Kidney capillary endothelial cell (primary cell): ENCODE measurements around the gene MKRN2.
"Not testable (repeated sequence)": the region's sequence is repeated elsewhere in the genome, so short reads cannot be mapped to it uniquely, and the experiment has no call there.

ENCODE experiments used
- DNase-seq: peaks from one replicate; pipeline ENCODE4 v3.0.0-alpha.2; 2018; ENCODE audit warnings: low spot score

Gene MKRN2

DNA sequence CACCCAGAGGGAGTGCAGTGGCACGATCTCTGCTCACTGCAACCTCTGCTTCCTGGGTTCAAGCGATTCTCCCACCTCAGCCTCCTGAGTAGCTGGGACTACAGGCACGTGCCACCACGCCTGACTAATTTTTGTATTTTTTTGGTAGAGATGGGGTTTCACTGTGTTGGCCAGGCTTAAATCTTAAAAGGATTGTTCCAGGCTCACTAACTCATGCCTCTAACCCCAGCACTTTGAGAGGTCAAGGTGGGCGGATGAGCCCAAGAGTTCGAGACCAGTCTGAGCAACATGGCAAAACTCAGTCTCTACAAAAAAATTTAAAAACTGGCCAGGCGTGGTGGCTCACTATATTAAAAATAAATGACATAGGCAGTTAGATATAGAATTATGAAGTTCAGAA, 74.0 kb downstream of the MKRN2 start:
- not testable (repeated sequence) for DNase-seq

GRCh38 chr3:12632523-12632922, 75.6 kb downstream of the MKRN2 start:
- DNase-seq = no peak

DNA sequence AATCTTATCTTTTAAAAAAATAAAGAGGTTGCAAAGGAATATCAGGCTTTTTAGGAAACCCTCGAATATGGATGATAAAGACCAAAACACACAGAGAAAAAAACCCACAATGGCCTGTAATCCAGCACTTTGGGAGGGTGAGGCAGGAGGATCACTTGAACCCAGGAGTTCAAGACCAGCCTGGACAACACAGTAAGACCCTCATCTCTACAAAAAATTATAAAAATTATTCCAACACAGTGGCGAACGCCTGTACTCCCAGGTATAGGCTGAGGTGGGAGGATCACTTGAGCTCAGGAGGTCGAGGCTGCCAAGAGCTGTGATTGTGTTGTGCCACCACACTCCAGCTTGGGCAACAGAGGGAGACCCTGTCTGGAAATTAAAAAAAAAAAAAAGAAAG, 76.2 kb downstream of the MKRN2 start:
- no peak for DNase-seq
